ENCODE data around the gene XRCC1.
A peak's percentile ranks its signal among the peaks of the same experiment; 100 is the strongest.
"Not testable (repeated sequence)": the region's sequence is repeated elsewhere in the genome, so short reads cannot be mapped to it uniquely, and the experiment has no call there.

Gene XRCC1

GRCh38 chr19:43519436-43520088 is 55.8 kb downstream of the XRCC1 start:
- DNase-seq (ENCODE audit: low read depth): peak; percentile 81

- no peak for DNase-seq (ENCODE audit: low read depth)
These were observed 57.3 kb downstream of the XRCC1 start for GRCh38 chr19:43518051-43518450.

- DNase-seq (ENCODE audit: low read depth): not testable (repeated sequence)
These were observed 62.9 kb downstream of the XRCC1 start for GRCh38 chr19:43512399-43512798.

GRCh38 chr19:43511324-43511723 is 64.0 kb downstream of the XRCC1 start:
- no peak for DNase-seq (ENCODE audit: low read depth)

- DNase-seq (ENCODE audit: low read depth): no peak
These were observed 64.6 kb downstream of the XRCC1 start for GRCh38 chr19:43510713-43511112.

GRCh38 chr19:43507880-43508279 is 67.4 kb downstream of the XRCC1 start:
- no peak for DNase-seq (ENCODE audit: low read depth)

- no peak for DNase-seq (ENCODE audit: low read depth)
These were observed 68.7 kb downstream of the XRCC1 start for GRCh38 chr19:43506629-43507028.

- no peak for DNase-seq (ENCODE audit: low read depth)
These were observed 69.4 kb downstream of the XRCC1 start for GRCh38 chr19:43505941-43506340.

GRCh38 chr19:43505186-43505456 is 70.2 kb downstream of the XRCC1 start:
- no peak for DNase-seq (ENCODE audit: low read depth)

GRCh38 chr19:43504426-43505185 is 70.7 kb downstream of the XRCC1 start, which contains the start of gene PHLDB3:
Gene PHLDB3, minus strand, starts transcription at chr19:43504746. Its CDS starts 628 bp downstream, at chr19:43504118.
- DNase-seq (ENCODE audit: low read depth): no peak

- DNase-seq (ENCODE audit: low read depth): peak; percentile 54
These were observed 71.6 kb downstream of the XRCC1 start for GRCh38 chr19:43503501-43504425.

- no peak for DNase-seq (ENCODE audit: low read depth)
These were observed 72.8 kb downstream of the XRCC1 start for GRCh38 chr19:43502419-43502976.

GRCh38 chr19:43501661-43502418 is 73.5 kb downstream of the XRCC1 start:
- no peak for DNase-seq (ENCODE audit: low read depth)

- no peak for DNase-seq (ENCODE audit: low read depth)
These were observed 76.3 kb downstream of the XRCC1 start for GRCh38 chr19:43499042-43499441.

- no peak for DNase-seq (ENCODE audit: low read depth)
These were observed 77.0 kb downstream of the XRCC1 start for GRCh38 chr19:43498233-43498842.

GRCh38 chr19:43496960-43497359 is 78.4 kb downstream of the XRCC1 start:
- DNase-seq (ENCODE audit: low read depth): no peak

- DNase-seq (ENCODE audit: low read depth): no peak
These were observed 80.2 kb downstream of the XRCC1 start for GRCh38 chr19:43495082-43495481.

Measured in HS-5 (cell line).